H9 (cell line): ENCODE data around the gene PCNX3. TPM values are rescaled to one million over a fixed set of nuclear protein-coding genes. Genes with fewer than 3 reads are reported as not detected.

Experiments
- DNase-seq: peaks from one replicate; pipeline ENCODE4 v3.0.0-alpha.2; 2017
- H2AFZ ChIP-seq: one replicate; pipeline ENCODE4 v1.6.1; 2013; ENCODE audit warnings: mild to moderate bottlenecking, low read length, control low read depth, moderate library complexity
- H2AK5ac ChIP-seq: 2 replicates; pipeline ENCODE4 v1.6.1; 2013; ENCODE audit warnings: low read length, control low read depth, mixed read lengths; ENCODE audit not compliant: insufficient read length
- H2BK120ac ChIP-seq: one replicate; pipeline ENCODE4 v1.6.1; 2013; ENCODE audit warnings: low read depth, mild to moderate bottlenecking, low read length, control low read depth, inconsistent platforms; ENCODE audit not compliant: poor library complexity, severe bottlenecking
- H2BK12ac ChIP-seq: 2 replicates; pipeline ENCODE4 v1.6.1; 2013; ENCODE audit warnings: low read length, control low read depth, mixed read lengths, low read depth; ENCODE audit not compliant: insufficient read length
- H2BK15ac ChIP-seq: 2 replicates; pipeline ENCODE4 v1.6.1; 2013; ENCODE audit warnings: low read depth, low read length, control low read depth
- H2BK20ac ChIP-seq: one replicate; pipeline ENCODE4 v1.6.1; 2013; ENCODE audit warnings: low read depth, mild to moderate bottlenecking, low read length, control low read depth, inconsistent platforms; ENCODE audit not compliant: poor library complexity, severe bottlenecking
- H2BK5ac ChIP-seq: 2 replicates; pipeline ENCODE4 v1.6.1; 2013; ENCODE audit warnings: low read length, control low read depth, mixed read lengths; ENCODE audit not compliant: insufficient read length
- H3K14ac ChIP-seq: 2 replicates; pipeline ENCODE4 v1.6.1; 2013; ENCODE audit warnings: low read length, control low read depth; ENCODE audit not compliant: insufficient read depth
- H3K18ac ChIP-seq: 2 replicates; pipeline ENCODE4 v1.6.1; 2013; ENCODE audit warnings: low read depth, mild to moderate bottlenecking, mixed read lengths, low read length, control low read depth; ENCODE audit not compliant: insufficient read length
- H3K23ac ChIP-seq: 2 replicates; pipeline ENCODE4 v1.6.1; 2013; ENCODE audit warnings: low read length, control low read depth, mixed read lengths, low read depth; ENCODE audit not compliant: insufficient read length
- H3K23me2 ChIP-seq: 2 replicates; pipeline ENCODE4 v1.6.1; 2013; ENCODE audit warnings: low read depth, mild to moderate bottlenecking, mixed read lengths, low read length, control low read depth; ENCODE audit not compliant: insufficient read length, poor library complexity, severe bottlenecking
- H3K27ac ChIP-seq: 2 replicates; pipeline ENCODE4 v1.5.1; 2013; ENCODE audit warnings: low read length, control low read depth, mixed read lengths, low read depth; ENCODE audit not compliant: insufficient read length
- H3K27me3 ChIP-seq: 2 replicates; pipeline ENCODE4 v1.6.1; 2013; ENCODE audit warnings: low read length, control low read depth, inconsistent platforms; ENCODE audit not compliant: insufficient read depth
- H3K4ac ChIP-seq: 2 replicates; pipeline ENCODE4 v1.6.1; 2013; ENCODE audit warnings: low read depth, mild to moderate bottlenecking, control low read depth, inconsistent platforms, low read length, moderate library complexity
- H3K4me1 ChIP-seq: 2 replicates; pipeline ENCODE4 v1.6.1; 2013; ENCODE audit warnings: low read length, control low read depth, inconsistent platforms; ENCODE audit not compliant: insufficient read depth
- H3K4me2 ChIP-seq: 2 replicates; pipeline ENCODE4 v1.6.1; 2013; ENCODE audit warnings: low read length, control low read depth, mixed read lengths; ENCODE audit not compliant: insufficient read length, insufficient read depth
- H3K56ac ChIP-seq: 2 replicates; pipeline ENCODE4 v1.6.1; 2013; ENCODE audit warnings: low read depth, mild to moderate bottlenecking, mixed read lengths, low read length, control low read depth; ENCODE audit not compliant: insufficient read length
- H3K79me1 ChIP-seq: 2 replicates; pipeline ENCODE4 v1.6.1; 2013; ENCODE audit warnings: low read depth, mild to moderate bottlenecking, moderate library complexity, low read length, control low read depth, inconsistent platforms; ENCODE audit not compliant: insufficient read depth, poor library complexity, severe bottlenecking
- H3K79me2 ChIP-seq: 2 replicates; pipeline ENCODE4 v1.6.1; 2013; ENCODE audit warnings: low read length, control low read depth, inconsistent platforms; ENCODE audit not compliant: insufficient read depth
- H3K9ac ChIP-seq: 2 replicates; pipeline ENCODE4 v1.6.1; 2013; ENCODE audit warnings: low read length, control low read depth, mixed read lengths; ENCODE audit not compliant: insufficient read length; ENCODE audit errors: extremely low read depth
- H3K9me3 ChIP-seq: one replicate; pipeline ENCODE4 v1.6.1; 2013; ENCODE audit warnings: low read depth, low read length, inconsistent platforms; ENCODE audit not compliant: control insufficient read depth
- H3T11ph ChIP-seq: one replicate; pipeline ENCODE4 v1.6.1; 2013; ENCODE audit warnings: mild to moderate bottlenecking, low read length, control low read depth, inconsistent platforms
- H4K20me1 ChIP-seq: one replicate; pipeline ENCODE4 v1.6.1; 2013; ENCODE audit not compliant: control insufficient read depth, insufficient read length, insufficient read depth
- H4K5ac ChIP-seq: 2 replicates; pipeline ENCODE4 v1.6.1; 2013; ENCODE audit warnings: low read depth, mild to moderate bottlenecking, mixed read lengths, low read length, control low read depth; ENCODE audit not compliant: insufficient read length
- H4K8ac ChIP-seq: replicated peaks from 2 replicates; pipeline ENCODE4 v1.6.1; 2013; ENCODE audit warnings: low read length, control low read depth, mixed read lengths, low read depth; ENCODE audit not compliant: insufficient read length
- H4K91ac ChIP-seq: 2 replicates; pipeline ENCODE4 v1.6.1; 2013; ENCODE audit warnings: low read depth, mild to moderate bottlenecking, moderate library complexity, mixed read lengths, low read length, control low read depth; ENCODE audit not compliant: insufficient read length
- H3K27ac Mint-ChIP-seq, 3 experiments: 2 replicates in 2 of 3; 3 replicates in 1 of 3; pipeline ENCODE4 v1.8.0; 2020 to 2021; ENCODE audit warnings: mixed read lengths in 3 of 3, mild to moderate bottlenecking in 1 of 3, moderate library complexity in 1 of 3
- H3K27me3 Mint-ChIP-seq: 2 replicates; pipeline ENCODE4 v1.8.0; 2021; ENCODE audit warnings: low read depth, mild to moderate bottlenecking, moderate library complexity, mixed read lengths
- H3K36me3 Mint-ChIP-seq, 3 experiments: 2 replicates in 2 of 3; 3 replicates in 1 of 3; pipeline ENCODE4 v1.8.0; 2020 to 2021; ENCODE audit warnings: low read depth in 3 of 3, mixed read lengths in 3 of 3; ENCODE audit not compliant: insufficient read depth in 1 of 3
- H3K4me1 Mint-ChIP-seq, 2 experiments: 2 replicates each; pipeline ENCODE4 v1.8.0; 2020; ENCODE audit warnings: mixed read lengths in 2 of 2
- H3K4me3 Mint-ChIP-seq, 2 experiments: 2 replicates in 1 of 2; 3 replicates in 1 of 2; pipeline ENCODE4 v1.8.0; 2020 to 2021; ENCODE audit warnings: mild to moderate bottlenecking in 2 of 2, mixed read lengths in 2 of 2, moderate library complexity in 1 of 2
- H3K9me3 Mint-ChIP-seq, 2 experiments: 2 replicates in 1 of 2; 3 replicates in 1 of 2; pipeline ENCODE4 v1.8.0; 2020; ENCODE audit warnings: mild to moderate bottlenecking in 2 of 2, mixed read lengths in 2 of 2, moderate library complexity in 1 of 2
- WGBS: extraction: QIAGEN DNeasy Blood & Tissue Kit; methylation state at CpG from one replicate; pipeline ENCODE4 v1.1.7; 2013; ENCODE audit warnings: missing lambda C conversion rate, low lambda C conversion rate, mixed read lengths; ENCODE audit not compliant: insufficient read length; ENCODE audit errors: extremely low coverage; 5-methylcytosine and 5-hydroxymethylcytosine counted together
- total RNA-seq: library from RNA; stranded (reverse); gene quantifications from 2 replicates; pipeline ENCODE4 v1.2.1, GENCODE V29; 2021
- TF ChIP-seq, protein P1 (sequence below): fragments of 200-600 bp; sonication (generic); conservative IDR thresholded peaks from 3 replicates; pipeline ENCODE4 v1.8.0; 2021; ENCODE audit warnings: antibody characterized with exemption, mild to moderate bottlenecking

Gene PCNX3
- total RNA-seq, 1 experiment from 2014 or later = 50.5 TPM

- Mint-ChIP-seq H3K4me1 (peaks cover 5 to 8% of the 10 kb centered on the region in 2 experiments), H3K27ac (no peak overlapping the region), H3K36me3 (peaks cover 42 to 70% (median 63%) of the 10 kb centered on the region in 3 experiments; a peak in 6 of 7 replicates), H3K4me3 (no peak overlapping the region), H3K9me3 (no peaks in the 10 kb centered on the region), H3K27me3 (no peaks in the 10 kb centered on the region)
- DNase-seq = no peak
- H3K23me2 ChIP-seq = peaks cover 9% of the 10 kb centered on the region
- no peak overlapping the region for H4K8ac ChIP-seq
- H3K27me3 ChIP-seq = no peaks in the 10 kb centered on the region
- no peak overlapping the region for H2BK5ac ChIP-seq
- no peak overlapping the region for H2AK5ac ChIP-seq
- no peak overlapping the region for H3K27ac ChIP-seq
- no CpG with 5 or more reads among the region's 21 CpGs for WGBS
- H3K14ac ChIP-seq = no peak overlapping the region
- no peak overlapping the region for H3T11ph ChIP-seq
- no peak overlapping the region for H2BK120ac ChIP-seq
- no peak overlapping the region for H3K9ac ChIP-seq
- H3K18ac ChIP-seq = no peak overlapping the region
- H3K23ac ChIP-seq = no peak overlapping the region
- no peak overlapping the region for H3K4ac ChIP-seq
- no peak overlapping the region for H2BK20ac ChIP-seq
- no peak overlapping the region for H2AFZ ChIP-seq
- TF ChIP-seq, protein P1, sequence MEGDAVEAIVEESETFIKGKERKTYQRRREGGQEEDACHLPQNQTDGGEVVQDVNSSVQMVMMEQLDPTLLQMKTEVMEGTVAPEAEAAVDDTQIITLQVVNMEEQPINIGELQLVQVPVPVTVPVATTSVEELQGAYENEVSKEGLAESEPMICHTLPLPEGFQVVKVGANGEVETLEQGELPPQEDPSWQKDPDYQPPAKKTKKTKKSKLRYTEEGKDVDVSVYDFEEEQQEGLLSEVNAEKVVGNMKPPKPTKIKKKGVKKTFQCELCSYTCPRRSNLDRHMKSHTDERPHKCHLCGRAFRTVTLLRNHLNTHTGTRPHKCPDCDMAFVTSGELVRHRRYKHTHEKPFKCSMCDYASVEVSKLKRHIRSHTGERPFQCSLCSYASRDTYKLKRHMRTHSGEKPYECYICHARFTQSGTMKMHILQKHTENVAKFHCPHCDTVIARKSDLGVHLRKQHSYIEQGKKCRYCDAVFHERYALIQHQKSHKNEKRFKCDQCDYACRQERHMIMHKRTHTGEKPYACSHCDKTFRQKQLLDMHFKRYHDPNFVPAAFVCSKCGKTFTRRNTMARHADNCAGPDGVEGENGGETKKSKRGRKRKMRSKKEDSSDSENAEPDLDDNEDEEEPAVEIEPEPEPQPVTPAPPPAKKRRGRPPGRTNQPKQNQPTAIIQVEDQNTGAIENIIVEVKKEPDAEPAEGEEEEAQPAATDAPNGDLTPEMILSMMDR = no peak
- no peak overlapping the region for H4K5ac ChIP-seq
- no peaks in the 10 kb centered on the region for H3K9me3 ChIP-seq
- H3K79me1 ChIP-seq = peaks cover 3% of the 10 kb centered on the region
- peaks cover 3% of the 10 kb centered on the region; the same call in 1 of the 2 replicates for H3K4me1 ChIP-seq
- no peak overlapping the region for H3K56ac ChIP-seq
- H2BK12ac ChIP-seq = no peak overlapping the region
- no peak overlapping the region for H2BK15ac ChIP-seq
- no peak overlapping the region for H4K91ac ChIP-seq
- no peaks in the 10 kb centered on the region for H4K20me1 ChIP-seq
- no peaks in the 10 kb centered on the region for H3K79me2 ChIP-seq
- H3K4me2 ChIP-seq = no peak overlapping the region
Measured at GRCh38 chr11:65658174-65659021, 42.8 kb downstream of the PCNX3 start.
